ENCODE data around the gene DCTN1.
"Not testable (repeated sequence)": the region's sequence is repeated elsewhere in the genome, so short reads cannot be mapped to it uniquely, and the experiment has no call there.

Gene DCTN1

GRCh38 chr2:74379851-74380789 is at the start of gene DCTN1:
TSS of gene DCTN1 (minus strand) at chr2:74380311. CDS start at chr2:74380037, 274 bp downstream.
- DNase-seq: peak in 1 of 2 donors; percentile 21

GRCh38 chr2:74428675-74429074 is 48.6 kb upstream of the DCTN1 start:
- DNase-seq: no peak

DNA sequence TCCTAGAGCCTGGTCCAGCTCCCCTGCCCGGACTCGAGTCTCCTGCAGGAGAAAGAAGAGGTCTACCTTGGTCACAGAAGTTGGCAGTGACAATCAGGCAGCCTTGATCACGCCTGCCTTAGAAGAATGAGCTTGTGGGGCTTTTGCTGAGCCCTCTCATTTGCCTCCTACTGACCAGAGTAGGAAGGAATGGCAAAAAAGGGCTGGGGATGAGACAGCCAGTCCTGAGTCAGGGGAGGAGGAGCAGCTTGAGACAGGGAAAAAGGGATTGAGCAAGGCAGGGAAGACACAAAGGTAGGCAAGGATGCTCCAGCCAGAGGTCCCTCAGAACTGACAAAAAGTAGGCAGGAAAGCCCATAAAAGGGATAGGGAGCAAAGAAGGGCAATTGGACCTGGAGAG is 47.4 kb upstream of the DCTN1 start:
- no peak for DNase-seq

DNA sequence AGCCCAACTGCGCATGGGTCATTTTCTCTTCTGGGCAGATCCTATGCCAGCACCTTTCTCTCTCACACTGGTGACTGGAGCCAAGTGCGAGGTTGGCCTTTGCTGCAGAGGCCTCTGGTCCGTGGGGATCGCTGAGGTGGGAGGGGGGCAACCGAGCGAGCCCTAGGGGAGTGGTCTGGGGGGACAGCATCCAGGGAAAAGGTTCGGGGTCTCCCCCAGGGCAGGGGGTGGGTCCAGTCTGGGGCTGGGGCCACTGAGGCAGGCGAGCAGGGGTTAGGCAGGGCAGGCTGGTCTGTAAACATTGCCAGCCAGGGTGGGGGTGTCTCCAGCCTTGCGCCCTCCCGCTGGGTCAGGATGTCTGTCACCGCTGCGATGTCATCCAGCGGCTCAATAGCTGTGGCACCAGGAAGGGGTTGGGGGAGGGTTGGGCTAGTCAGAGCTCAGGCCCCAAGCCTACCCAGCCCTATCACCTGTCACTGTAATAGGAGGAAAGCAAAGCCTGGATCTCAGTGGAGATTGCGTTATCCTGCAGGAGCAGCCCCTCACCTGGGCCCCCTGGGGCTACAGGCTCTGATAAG is 46.2 kb upstream of the DCTN1 start:
- DNase-seq: no peak

DNA sequence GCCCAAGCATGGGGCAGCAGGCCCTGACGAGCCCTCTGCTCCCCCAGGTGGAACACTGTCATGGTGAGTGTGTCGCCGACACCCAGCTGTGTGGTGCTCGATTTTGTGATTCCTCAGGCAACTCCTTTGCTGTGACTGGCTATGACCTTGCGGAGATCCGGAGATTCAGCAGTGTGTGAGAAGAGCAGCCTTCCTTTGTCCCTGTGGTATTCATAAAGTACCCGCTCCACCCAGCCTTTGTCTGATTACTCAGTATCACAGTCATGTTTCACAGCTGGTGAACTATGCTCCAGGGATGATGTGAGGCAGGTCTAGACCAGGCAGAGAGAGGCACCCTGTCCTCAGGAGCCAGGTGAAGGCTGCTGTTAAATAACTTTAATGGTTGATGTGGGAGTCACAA is 45.4 kb upstream of the DCTN1 start:
- no peak for DNase-seq

- DNase-seq: no peak
Observed at GRCh38 chr2:74424995-74425406, 44.9 kb upstream of the DCTN1 start.

DNA sequence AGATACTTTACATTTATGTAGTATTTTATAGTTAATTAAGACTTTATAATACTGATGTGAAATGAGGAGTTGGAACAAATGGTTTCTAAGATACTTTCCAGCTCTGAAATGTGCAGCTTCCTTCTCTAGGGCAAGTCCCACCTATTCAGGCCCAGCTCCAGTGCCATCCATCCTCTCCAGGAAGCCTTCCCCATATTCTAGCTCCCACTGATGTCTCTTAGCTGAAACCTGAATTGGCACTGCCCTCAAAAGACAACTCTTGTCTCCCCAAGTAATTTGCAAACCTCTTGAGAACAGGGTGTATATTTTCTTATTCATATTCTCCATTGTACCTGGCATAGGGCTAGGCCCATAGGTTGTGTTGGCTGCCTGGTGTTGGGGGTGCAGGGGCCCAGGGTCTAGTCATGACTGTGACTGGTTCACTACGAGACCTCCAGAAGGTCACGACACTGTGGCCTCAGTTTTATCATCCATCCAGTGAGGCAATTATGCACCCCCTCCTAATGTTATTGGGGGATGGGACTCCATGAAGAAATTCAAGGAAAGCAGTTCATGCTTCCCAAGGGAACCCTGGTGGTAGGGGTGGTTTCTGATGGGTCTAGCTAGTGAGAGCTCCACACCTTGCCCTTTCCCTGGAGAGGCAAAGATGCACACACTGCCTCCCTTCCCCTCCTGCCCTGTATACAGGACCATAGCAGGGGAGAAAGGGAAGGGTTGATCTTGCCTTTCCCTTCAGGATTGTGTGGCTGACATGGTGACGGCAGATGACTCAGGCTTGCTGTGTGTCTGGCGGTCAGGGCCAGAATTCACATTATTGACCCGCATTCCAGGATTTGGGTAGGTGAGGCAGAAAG is 44.3 kb upstream of the DCTN1 start:
- no peak for DNase-seq

DNA sequence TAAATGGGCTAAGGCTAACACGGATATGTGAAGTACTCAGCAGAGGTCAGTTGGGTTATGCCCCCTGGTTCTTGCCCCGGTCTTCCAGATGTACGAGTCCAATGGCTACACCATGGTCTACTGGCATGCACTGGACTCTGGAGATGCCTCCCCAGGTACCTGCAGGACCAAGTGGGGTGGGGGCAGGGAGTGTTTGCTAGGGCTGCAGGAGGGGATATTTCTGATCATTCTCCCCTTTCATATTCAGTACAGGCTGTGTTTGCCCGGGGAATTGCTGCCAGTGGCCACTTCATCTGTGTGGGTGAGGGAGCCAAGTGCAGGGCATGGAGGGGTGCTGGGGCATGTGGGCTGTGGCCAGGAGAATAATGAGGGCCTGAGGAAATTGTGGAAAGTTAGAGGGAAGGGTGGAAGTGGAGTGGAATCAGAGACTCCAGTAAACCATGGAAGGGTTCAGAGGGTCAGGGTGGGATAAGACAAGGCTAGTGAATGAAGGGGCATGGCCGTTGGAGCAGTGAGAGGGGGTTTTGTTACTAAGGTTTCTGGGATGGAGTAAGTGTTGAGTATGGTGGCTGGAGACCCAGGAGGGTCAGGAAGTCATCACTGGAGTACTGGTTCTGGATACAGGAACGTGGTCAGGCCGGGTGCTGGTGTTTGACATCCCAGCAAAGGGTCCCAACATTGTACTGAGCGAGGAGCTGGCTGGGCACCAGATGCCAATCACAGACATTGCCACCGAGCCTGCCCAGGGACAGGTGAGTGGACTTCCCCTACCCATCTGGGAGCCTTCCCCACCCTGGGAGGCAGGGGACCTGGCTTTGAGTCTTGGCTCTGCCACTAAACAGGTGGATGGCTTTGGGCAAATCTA is 43.4 kb upstream of the DCTN1 start:
- DNase-seq: no peak

DNA sequence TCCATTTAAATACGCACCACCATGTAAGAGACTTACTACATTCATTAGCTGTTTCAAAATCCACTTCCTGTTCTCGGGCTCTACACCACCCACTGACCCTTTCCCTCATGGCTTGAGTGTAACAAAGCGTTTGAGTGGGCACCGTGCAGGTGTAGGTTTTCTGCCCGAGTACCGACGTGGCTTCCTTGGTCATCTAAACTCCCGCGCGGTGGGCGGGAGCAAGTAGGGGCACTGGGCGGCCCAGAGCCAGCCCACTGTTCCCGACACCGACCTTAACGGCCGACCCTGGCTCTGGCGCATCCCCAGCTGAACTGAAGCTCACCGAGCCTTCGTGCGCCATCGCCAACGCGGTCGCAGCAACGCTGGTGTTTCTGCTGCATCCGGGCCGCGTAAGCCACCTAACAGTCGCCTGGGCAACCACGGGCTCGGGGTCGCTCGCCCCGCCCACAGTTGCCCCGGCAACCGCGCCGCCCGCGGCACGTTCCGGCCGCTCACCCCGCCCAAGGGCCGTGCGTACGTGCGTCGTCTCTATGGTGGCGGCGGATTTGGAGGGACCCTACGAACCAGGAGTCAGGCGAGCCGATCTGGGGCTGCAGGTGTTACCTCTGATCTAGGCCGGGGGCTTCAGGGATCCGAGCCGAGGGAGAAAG is 41.2 kb upstream of the DCTN1 start, which contains the start of the genes C2orf81 and WDR54:
TSS of gene C2orf81 (minus strand) at position 399 of the 650 bp plus-strand sequence. CDS start at position 340, 59 bp downstream.
TSS of gene WDR54 (plus strand) at position 510 of the 650 bp plus-strand sequence. CDS start 424 bp downstream, outside the sequence.
- peak; percentile 94 to 97 for DNase-seq

DNA sequence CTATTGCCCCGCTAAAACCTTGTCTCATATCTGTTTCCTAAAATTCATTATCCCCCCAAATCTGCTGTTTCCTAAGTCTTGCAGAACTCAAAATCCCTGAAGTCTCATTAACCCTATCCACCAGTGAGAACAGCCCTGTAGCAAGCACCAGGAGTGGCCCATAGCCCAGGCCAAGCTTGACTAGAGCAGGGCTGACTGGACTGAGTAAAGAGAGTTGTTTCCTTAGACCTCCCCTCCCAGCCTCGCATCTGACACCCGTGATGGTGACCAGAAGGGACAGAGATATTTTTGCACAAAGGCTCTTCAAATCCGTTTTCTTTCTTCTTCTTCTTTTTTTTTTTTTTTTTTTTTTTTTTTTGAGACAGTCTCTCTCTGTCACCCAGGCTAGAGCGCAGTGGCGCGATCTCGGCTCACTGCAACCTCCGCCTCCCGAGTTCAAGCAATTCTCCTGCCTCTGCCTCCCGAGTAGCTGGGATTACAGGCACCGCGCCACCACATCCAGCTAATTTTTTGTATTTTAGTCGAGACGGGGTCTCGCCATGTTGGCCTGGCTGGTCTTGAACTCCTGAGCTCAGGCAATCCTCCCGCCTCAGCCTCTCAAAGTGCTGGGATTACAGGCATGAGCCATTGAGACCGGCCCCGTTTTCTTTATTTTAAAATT is 40.5 kb upstream of the DCTN1 start:
- not testable (repeated sequence) for DNase-seq

- DNase-seq: no peak
Observed at GRCh38 chr2:74420006-74420405, 39.9 kb upstream of the DCTN1 start.

DNA sequence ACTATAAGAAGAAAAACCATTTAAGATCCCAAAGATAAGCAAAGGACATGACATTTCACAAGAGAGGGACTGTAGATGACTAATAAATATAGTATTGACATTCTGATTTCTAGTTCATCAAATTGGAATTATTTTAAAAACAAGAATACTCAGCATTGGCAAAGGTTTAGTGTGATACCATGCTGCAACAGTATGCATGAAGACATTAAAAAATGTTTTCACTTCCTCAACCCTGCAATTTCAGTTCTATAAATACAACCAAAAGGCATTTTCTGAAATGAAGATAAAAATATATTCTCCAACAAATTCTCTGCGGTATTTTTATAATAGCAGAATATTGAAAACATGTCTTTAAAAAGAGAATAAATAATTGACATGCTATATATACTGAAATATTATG is 39.2 kb upstream of the DCTN1 start:
- no peak for DNase-seq

DNA sequence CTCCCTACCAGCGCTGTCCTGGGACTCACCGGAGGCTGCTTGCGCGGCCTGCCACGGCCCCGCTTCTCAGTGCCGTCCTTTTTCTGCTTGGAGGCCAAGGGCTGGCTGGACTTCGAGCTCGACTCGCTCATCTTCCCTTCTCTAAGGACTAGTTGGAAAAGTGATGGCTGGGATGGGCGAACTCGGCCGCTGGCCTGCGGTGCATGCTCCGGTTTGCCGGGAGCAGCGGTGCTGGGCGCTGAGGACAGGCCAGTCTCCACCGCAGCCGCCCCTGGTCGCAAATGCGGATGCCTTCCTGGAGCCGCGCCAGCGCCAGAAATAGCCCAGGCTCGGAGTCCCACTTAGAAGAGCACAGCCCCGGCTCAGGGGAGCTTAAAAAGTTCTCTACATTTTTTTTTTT is 38.2 kb upstream of the DCTN1 start:
- DNase-seq: no peak

DNA sequence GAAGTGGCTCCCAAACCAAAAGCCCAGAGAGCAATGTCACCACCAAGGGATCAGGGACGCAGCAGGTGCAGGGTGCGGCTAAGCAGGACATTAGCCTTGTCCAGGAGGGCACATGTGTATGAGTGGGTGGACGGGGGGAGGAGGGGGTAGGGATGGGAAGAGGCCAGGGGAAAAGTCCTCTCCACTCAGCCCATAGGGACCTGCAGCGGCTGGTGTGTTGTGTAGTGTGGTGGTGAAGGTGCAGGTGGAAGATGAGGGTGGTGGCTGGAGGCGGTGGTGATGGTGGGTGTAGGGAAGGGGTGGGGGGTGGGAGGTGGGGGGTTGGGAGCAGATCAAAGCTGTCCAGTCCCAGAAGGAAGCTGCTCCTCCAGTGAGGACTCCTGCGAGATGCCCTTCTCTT is 37.7 kb upstream of the DCTN1 start:
- DNase-seq: no peak

DNA sequence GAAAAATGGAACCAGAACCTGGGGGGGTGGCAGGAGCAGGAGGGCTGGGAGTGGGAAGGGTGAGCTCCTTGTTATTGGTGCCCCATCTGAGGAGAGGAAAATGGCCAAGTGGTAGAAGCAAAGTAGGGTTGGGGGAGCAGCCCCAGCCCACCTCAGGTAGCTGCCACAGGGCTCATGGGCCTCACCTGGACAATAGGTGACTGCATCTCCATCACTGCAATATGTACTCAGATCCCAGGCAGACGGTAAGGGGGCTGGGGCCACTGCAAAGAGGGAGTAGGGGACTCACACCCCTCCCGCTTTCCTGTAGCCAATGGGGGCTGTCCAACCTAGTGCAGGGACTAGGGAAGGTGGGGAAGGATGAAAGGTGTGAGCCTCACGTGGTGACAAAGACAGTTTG is 37.1 kb upstream of the DCTN1 start:
- no peak for DNase-seq

- no peak for DNase-seq
Observed at GRCh38 chr2:74416778-74417177, 36.7 kb upstream of the DCTN1 start.

- no peak for DNase-seq
Observed at GRCh38 chr2:74415762-74416395, 35.8 kb upstream of the DCTN1 start.

DNA sequence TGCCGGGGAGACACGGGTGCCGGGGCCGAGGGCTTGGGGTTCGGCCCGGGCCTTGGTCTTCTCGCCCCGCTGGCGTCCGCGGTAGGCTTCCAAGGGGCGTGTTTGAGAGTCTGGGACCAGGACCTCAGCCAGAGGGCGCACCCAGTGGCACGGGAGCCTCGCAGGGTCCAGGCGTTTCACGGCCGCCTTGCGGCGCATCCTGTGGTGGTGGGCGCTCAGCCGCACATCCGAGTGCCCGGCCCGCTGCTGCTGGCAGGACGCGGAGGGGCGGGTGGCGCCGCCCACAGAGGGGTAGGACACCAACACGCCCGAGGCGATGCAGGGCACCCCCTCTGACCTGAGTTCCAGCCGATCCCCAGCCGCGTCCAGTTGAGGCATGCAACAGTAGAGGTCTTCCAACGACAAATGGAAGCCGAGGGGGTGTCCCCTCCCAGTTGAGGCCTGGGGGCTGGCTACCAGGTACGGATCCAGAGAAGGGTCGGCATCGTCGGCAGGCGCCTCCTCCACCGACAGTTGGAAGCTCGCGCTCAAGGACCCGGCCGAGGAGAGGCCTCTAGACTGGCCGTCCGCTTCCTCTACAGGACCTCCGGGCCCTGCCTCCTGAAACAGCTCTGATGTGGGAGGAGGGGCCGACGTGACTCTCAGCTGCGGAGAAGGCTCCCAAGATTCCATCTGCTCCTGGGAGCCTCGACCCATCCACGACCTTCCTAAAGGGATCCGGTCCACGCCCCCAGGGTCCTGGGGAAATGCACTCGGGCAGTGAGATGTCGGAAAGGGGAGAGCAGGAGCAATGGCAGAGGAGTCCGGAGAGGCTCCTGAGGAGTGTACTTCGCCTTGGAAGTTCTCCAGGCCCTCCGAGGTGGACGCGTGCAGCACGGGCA is 35.0 kb upstream of the DCTN1 start:
- DNase-seq: peak in 1 of 2 donors; percentile 32

DNA sequence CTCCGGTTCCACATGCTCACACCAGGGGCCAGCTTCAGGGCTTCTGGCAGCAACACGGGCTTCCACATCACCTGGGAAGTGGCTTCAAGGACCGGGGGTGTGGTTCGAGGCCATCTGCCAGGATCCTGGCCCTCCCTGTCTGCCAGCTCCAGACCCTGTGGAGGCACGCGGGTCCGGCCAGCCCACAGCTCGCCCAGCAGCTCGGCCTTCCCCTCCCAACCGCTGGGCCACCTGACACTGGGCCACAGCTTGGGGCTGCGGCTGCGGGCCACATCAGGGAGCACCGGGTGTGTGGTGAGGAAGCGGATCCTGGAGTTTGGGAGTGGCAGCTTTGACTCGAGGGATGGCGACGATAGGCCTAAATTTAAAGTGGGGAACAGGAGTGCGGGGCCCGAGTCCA is 34.3 kb upstream of the DCTN1 start:
- no peak for DNase-seq
